SJSA1 (cell line): Measurements from ENCODE around the gene CXCL6. TPM values are rescaled to one million over a fixed set of nuclear protein-coding genes. Genes with fewer than 3 reads are reported as not detected.

Experiments used
- DNase-seq, 2 experiments: peaks; one replicate each; pipeline ENCODE4 v3.0.0-alpha.2; 2015 to 2020; ENCODE audit warnings: low spot score in 2 of 2, low read depth in 1 of 2
- H3K27ac ChIP-seq: fragments of 250-450 bp; sonication (Bioruptor Pico); 2 replicates; pipeline ENCODE4 v1.5.1; 2020; ENCODE audit warnings: mild to moderate bottlenecking, moderate library complexity
- H3K27me3 ChIP-seq: fragments of 250-450 bp; sonication (Bioruptor Pico); replicated peaks from 2 replicates; pipeline ENCODE4 v1.5.1; 2020; ENCODE audit warnings: mild to moderate bottlenecking, moderate library complexity
- H3K36me3 ChIP-seq: fragments of 250-450 bp; sonication (Bioruptor Pico); 2 replicates; pipeline ENCODE4 v1.5.1; 2020; ENCODE audit warnings: mild to moderate bottlenecking
- H3K4me1 ChIP-seq: fragments of 250-450 bp; sonication (Bioruptor Pico); replicated peaks from 2 replicates; pipeline ENCODE4 v1.6.1; 2021; ENCODE audit warnings: mild to moderate bottlenecking
- H3K4me3 ChIP-seq: fragments of 250-450 bp; sonication (Bioruptor Pico); 2 replicates; pipeline ENCODE4 v1.5.1; 2020; ENCODE audit warnings: mild to moderate bottlenecking
- H3K9me3 ChIP-seq: fragments of 250-450 bp; sonication (Bioruptor Pico); replicated peaks from 2 replicates; pipeline ENCODE4 v1.5.1; 2020; ENCODE audit warnings: mild to moderate bottlenecking
- total RNA-seq: library from RNA; depleted of rRNA; stranded (reverse); fragments of >200 nt; shearing (Covaris generic); gene quantifications from 2 replicates; pipeline ENCODE4 v1.2.3, GENCODE V29; 2014

The CXCL6 gene
- total RNA-seq, 1 experiment from 2014 or later: not detected

DNA sequence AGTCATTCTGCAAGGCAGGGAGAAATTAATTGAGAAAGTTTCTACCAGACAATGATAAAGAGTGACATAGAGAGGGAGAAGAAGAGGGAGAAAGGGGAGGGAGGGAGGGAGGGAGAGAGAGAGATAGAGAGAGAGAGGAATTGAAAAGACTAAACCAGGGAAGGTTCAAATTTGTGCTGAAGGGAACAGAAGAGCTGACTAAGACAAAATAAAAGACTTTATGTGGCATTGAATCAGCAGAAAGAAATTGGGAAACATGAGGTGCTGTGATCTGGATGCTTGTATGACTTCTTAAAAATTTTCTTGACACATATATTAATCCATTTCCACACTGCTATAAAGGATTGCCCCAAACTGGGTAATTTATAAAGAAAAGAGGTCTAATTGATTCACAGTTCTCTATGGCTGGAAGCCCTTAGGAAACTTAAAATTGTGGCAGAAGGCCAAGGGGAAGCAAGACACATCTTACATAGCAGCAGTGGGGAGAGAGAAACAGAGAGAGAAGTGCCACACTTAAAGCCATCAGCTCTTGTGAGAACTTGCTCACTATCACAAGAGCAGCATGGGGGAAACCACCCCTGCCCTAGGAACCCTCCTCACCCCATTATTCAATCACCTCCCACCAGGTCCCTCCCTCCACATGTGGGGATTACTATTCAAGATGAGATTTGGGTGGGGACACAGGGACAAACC is 13.5 kb upstream of the CXCL6 start:
- Histone ChIP-seq H3K36me3 (no peaks in the 10 kb centered on the region), H3K27me3 (no peaks in the 10 kb centered on the region), H3K9me3 (no peaks in the 10 kb centered on the region), H3K4me1 (peaks cover 6% of the 10 kb centered on the region), H3K4me3 (no peak overlapping the region), H3K27ac (no peak overlapping the region)
- DNase-seq: no peak

DNA sequence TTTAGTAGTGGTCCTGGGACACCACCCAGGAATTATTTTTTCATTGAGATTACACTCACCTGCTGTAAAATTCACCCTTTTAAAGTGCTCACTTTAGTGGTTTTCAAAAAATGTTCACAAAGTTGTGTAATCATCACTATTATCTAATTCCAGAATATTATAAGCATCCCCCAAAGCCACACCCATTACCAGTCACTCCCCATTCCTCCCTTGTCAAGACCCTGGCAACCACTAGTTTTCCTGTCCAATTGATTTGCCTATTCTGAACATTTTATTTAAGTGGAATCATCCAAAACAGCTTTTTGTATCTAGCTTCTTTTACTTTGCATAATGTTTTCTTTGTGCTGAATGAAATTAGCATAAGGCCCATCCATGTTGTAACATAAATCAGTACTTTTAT is 12.7 kb upstream of the CXCL6 start:
- Histone ChIP-seq H3K27ac (no peak overlapping the region), H3K4me3 (no peak overlapping the region), H3K9me3 (no peaks in the 10 kb centered on the region), H3K4me1 (peaks cover 6% of the 10 kb centered on the region), H3K27me3 (no peaks in the 10 kb centered on the region), H3K36me3 (no peaks in the 10 kb centered on the region)
- DNase-seq: no peak

DNA sequence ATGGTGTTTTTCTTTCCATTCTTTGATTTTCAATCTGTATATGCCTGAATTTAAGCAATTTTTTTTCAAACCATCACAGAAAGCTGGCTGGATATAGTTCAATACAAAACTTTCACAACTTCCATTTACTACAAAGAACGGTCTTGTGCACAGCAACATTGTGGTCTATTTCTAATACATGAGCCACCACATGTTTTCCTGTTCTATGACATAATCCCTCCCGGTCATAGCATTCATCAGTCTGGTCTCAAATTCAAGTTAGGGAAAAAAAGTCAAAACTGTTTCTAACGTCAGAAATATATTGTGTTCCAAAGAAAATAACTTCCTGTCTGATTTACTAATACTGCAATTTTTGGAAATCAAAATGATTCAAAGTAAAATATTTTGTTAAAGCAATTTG is 7.5 kb upstream of the CXCL6 start:
- H3K4me3 ChIP-seq: no peak overlapping the region
- no peaks in the 10 kb centered on the region for H3K27me3 ChIP-seq
- H3K4me1 ChIP-seq: peaks cover 7% of the 10 kb centered on the region; the same call in 1 of the 2 replicates
- H3K27ac ChIP-seq: no peak overlapping the region
- no peaks in the 10 kb centered on the region for H3K9me3 ChIP-seq
- H3K36me3 ChIP-seq: no peaks in the 10 kb centered on the region
- DNase-seq: no peak

DNA sequence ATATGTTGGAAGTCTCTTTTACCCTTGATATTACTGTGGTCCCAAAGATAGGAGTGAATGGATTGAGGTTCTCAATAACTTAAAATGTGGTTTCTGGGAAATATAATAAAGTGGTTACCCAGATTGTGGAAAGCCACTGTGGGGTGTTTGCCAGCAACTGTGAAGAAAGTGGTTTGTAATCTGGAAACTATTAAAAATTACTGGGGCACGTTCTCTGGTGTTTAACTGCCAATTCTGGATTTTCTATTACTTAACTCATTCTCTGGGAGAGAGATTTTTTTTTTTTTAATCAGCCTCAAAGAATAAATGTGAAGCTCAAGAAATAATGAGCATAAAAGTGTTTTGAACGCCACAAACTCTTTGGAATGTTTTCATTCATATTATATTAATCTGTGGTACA is 4.9 kb upstream of the CXCL6 start:
- Histone ChIP-seq H3K36me3 (no peaks in the 10 kb centered on the region), H3K9me3 (no peaks in the 10 kb centered on the region), H3K27ac (no peak overlapping the region), H3K4me3 (no peak overlapping the region), H3K27me3 (no peaks in the 10 kb centered on the region), H3K4me1 (peaks cover 7% of the 10 kb centered on the region; the same call in 1 of the 2 replicates)
- DNase-seq: no peak

DNA sequence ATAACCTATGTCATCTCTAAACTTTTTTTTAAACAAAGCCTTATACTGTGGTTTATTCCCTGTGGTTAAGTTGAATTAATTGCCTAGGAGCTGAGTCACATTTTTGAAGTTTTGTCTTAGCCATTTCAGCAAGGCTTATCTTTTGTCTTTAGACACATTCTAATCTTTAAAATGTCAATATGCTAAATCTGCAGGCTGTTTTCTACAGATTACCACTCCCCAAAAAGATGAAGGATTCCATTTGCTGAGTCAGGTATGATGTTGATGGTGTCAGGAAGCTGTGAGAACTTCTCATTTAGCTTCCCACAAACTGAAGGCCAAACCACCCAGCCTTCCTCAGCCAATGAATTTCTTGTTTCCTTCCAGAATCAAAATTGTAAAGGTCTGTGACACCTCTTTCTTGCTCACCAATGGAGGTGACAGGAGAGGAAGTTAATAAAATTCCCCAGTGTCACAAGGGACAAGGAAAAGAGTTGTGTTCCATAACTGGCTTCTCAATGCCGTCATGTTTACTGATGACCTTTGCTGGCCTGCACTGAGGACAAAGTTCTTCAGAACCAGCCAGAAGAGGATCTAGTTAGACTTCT is 3.7 kb upstream of the CXCL6 start:
- H3K36me3 ChIP-seq: no peaks in the 10 kb centered on the region
- H3K27ac ChIP-seq: no peak overlapping the region
- peaks cover 7% of the 10 kb centered on the region; the same call in 1 of the 2 replicates for H3K4me1 ChIP-seq
- peak in 1 of 2 experiments; percentile 17 for DNase-seq
- no peaks in the 10 kb centered on the region for H3K27me3 ChIP-seq
- no peak overlapping the region for H3K4me3 ChIP-seq
- H3K9me3 ChIP-seq: no peaks in the 10 kb centered on the region

DNA sequence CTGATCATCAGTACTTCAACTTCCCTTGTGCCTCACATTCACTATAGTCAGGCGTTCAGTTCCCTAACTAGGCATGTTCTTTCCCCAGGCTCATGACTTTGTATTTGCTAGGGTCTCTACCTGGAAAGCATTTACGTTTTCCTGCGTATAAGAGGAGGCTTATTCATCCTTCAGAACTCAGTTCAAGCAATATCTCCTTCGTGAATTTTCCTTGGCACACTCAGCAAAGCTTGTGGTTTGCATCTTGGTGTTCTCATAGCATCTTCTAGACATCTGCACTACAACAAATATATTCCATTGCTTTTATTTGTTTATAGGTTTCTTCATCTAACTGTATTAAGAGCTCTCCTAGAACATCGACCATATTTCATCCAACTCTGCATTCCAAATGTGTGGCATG is 2.6 kb downstream of the CXCL6 start:
- H3K27ac ChIP-seq: no peak overlapping the region
- no peaks in the 10 kb centered on the region for H3K27me3 ChIP-seq
- H3K4me3 ChIP-seq: no peak overlapping the region
- H3K4me1 ChIP-seq: peaks cover 7% of the 10 kb centered on the region; the same call in 1 of the 2 replicates
- H3K36me3 ChIP-seq: no peaks in the 10 kb centered on the region
- no peak for DNase-seq
- H3K9me3 ChIP-seq: no peaks in the 10 kb centered on the region

DNA sequence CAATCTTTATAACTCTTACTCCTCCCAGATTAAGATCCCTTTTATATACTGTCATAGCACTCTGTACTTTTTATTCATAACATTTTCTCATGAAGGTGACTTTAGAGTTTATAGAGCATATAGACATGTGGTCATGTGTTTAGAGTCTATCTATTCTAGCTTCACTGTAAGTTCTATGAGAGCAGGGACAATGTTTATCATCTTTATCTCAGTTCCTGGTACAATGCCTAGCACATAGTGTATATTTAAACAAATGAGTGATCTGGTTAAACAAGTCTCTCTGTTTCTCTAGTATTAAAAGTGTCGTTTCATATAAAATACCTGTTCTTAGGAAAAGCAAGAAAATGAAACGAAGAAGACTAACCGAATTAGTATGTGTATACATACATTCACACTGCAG is 3.2 kb downstream of the CXCL6 start:
- H3K27me3 ChIP-seq: no peaks in the 10 kb centered on the region
- no peaks in the 10 kb centered on the region for H3K36me3 ChIP-seq
- H3K27ac ChIP-seq: no peak overlapping the region
- H3K4me3 ChIP-seq: no peak overlapping the region
- no peak for DNase-seq
- H3K9me3 ChIP-seq: no peaks in the 10 kb centered on the region
- peaks cover 12% of the 10 kb centered on the region for H3K4me1 ChIP-seq

DNA sequence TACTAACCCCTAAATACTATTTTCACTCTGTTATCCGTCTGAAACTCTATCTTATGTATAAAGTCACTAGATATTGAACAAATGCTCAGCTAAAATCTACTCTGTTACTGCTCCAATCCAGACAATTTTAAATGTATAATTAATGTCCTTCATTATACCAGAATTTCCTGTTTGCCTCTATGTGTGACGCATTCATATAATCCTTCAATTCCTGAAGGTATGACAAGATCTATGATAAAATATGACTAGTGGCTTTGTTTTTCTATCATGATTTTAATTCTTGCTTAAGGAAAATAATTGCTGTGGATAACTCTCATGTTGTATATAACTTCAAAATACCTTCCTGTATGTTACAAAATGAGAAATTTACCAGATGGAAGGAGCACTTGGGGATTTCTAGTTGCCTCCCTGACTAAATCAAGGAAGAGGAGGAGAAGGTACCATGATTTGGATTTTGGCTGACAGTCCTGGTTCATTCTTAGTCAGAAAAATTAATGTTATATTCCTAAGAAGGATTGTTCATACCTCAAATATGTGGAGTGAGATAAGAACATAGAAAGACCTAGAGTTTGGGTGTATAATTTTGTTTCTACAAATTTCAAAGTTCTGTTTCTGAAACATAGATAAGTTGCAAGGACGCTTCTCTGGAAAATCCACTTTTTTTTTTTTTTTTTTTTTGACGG is 4.9 kb downstream of the CXCL6 start:
- H3K27ac ChIP-seq: no peak overlapping the region
- no peaks in the 10 kb centered on the region for H3K27me3 ChIP-seq
- H3K4me3 ChIP-seq: no peak overlapping the region
- peaks cover 15% of the 10 kb centered on the region for H3K4me1 ChIP-seq
- no peaks in the 10 kb centered on the region for H3K36me3 ChIP-seq
- DNase-seq: no peak
- H3K9me3 ChIP-seq: no peaks in the 10 kb centered on the region

DNA sequence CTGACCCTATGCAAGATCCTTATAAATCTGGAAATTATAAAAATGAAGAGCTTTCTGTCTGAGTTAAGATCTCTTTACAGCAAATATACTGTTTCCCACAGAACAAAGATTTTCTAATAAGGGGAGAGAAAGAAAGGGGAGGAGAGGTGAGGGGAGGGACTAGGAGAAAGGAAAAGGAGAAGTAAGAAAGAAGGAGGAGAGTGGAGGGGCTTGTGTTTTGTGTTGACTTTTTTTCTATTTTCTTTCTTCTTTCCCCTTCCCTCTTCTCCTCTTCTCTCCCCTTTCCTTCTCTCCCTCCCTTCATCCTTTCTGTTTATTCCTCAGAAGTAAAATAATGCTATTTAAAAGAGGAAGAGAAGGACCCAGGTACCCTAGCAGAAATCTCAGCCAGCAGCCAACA is 6.2 kb downstream of the CXCL6 start:
- H3K9me3 ChIP-seq: no peaks in the 10 kb centered on the region
- peaks cover 15% of the 10 kb centered on the region for H3K4me1 ChIP-seq
- DNase-seq: no peak
- H3K27ac ChIP-seq: no peak overlapping the region
- H3K27me3 ChIP-seq: no peaks in the 10 kb centered on the region
- no peak overlapping the region for H3K4me3 ChIP-seq
- no peaks in the 10 kb centered on the region for H3K36me3 ChIP-seq

DNA sequence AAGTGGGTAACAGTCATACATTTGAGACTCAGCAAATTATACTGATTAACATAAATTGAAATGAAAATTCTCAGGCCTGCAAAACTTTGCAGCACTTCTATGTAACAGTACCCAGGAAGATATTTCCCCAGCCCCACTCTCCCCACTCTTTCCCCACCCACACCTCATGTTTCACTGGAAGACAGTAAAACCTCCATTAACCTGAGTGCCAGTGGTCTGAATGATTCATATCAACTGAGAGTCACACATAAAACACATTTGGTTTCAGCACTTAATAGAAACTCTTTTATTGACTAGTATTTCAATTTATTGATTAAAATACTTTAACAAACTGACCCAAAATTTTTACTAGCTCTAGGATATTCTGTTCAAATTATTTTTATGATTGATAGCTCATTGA is 6.9 kb downstream of the CXCL6 start:
- no peaks in the 10 kb centered on the region for H3K36me3 ChIP-seq
- no peak for DNase-seq
- H3K27ac ChIP-seq: no peak overlapping the region
- H3K4me3 ChIP-seq: no peak overlapping the region
- H3K4me1 ChIP-seq: peaks cover 15% of the 10 kb centered on the region
- H3K9me3 ChIP-seq: no peaks in the 10 kb centered on the region
- no peaks in the 10 kb centered on the region for H3K27me3 ChIP-seq

DNA sequence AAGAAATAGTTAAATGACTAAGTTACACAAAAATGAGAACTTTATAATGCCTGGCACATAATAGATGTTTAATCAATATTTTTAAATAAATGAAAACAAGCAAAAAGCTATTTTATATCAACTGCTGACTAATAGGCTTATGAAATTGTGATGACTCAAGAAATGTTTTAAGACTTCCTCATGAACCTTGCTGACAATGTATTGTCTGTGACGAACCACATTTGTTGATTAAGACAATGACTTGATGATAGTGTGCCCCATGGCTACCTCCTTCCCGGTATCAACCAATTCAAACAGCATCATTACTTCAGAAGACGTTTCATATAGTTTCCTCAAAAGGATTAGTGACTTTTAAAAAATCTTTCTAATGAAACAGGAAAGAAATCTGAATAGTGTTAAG is 7.9 kb downstream of the CXCL6 start:
- H3K4me1 ChIP-seq: peaks cover 15% of the 10 kb centered on the region
- H3K27me3 ChIP-seq: no peaks in the 10 kb centered on the region
- no peaks in the 10 kb centered on the region for H3K36me3 ChIP-seq
- H3K4me3 ChIP-seq: no peak overlapping the region
- peak in 1 of 2 experiments; percentile 21 for DNase-seq
- H3K9me3 ChIP-seq: no peaks in the 10 kb centered on the region
- peak overlapping the region; percentile 15; the same call in 1 of the 2 replicates for H3K27ac ChIP-seq

DNA sequence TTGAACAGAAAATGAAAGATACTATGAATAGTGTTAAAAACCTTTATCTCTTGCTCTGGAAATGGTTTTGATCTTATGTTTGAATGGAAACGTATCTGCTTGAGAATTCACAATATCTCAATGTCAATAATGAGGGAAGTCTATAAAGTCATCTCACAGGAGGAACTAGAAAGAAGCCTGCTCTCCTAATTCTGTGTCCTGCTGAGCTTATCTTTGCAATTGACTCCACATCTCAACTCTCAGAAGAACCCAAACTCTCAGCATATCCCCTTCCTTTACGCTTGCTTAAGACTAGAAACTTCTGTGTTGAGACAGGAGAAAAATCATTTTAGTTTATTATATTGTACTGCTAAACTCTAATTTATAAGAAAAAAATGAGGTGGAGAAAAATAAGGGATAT is 8.3 kb downstream of the CXCL6 start:
- H3K4me1 ChIP-seq: peaks cover 15% of the 10 kb centered on the region
- H3K27me3 ChIP-seq: no peaks in the 10 kb centered on the region
- H3K27ac ChIP-seq: peak overlapping the region; percentile 15; the same call in 1 of the 2 replicates
- H3K9me3 ChIP-seq: no peaks in the 10 kb centered on the region
- no peak overlapping the region for H3K4me3 ChIP-seq
- DNase-seq: no peak
- H3K36me3 ChIP-seq: no peaks in the 10 kb centered on the region

DNA sequence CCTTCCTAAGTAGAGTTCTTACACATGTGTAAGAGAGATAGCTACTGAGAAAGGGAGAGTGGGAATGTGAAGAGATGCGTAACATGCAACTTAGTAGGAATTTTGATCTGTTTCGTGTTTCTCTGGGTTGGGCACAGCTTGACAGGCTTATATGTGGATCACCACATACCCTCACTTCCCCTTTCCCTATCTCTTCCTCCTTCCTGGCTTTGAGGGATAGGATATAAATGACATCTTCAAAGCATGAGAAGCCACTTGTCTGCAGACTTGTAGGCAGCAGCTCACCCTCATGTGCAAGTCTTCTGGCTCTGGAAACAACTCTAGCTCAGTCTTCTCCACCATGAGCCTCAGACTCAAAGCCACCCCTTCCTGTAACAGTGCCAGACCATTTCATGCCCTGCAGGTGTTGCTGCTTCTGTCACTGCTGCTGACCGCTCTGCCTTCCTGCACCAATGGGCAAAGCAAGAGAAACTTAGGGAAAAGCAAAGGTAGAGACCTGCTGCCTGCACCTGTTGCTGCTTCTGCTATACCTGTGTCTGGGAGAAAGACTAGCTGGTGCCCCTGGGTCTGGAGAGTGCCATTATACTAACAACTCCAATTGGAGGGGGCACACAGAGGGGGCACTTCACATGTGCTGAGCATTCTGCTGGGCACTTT is 11.2 kb downstream of the CXCL6 start:
- H3K36me3 ChIP-seq: no peaks in the 10 kb centered on the region
- no peaks in the 10 kb centered on the region for H3K9me3 ChIP-seq

More for the DNA sequence above, 11.2 kb downstream of the CXCL6 start:
- Histone ChIP-seq H3K4me3 (no peak overlapping the region), H3K27me3 (no peaks in the 10 kb centered on the region), H3K4me1 (peaks cover 15% of the 10 kb centered on the region), H3K27ac (no peak overlapping the region)
- no peak for DNase-seq
